Muscle layer of colon (tissue), 2 donors: ENCODE data around the gene SLC4A1AP.

Experiments
- H3K27ac ChIP-seq: one replicate; pipeline ENCODE4 v1.7.0; 2013; ENCODE audit warnings: low read depth, mild to moderate bottlenecking, low read length, moderate library complexity
- H3K27me3 ChIP-seq, 2 donors: one replicate each; pipeline ENCODE4 v1.7.0; 2013; ENCODE audit warnings: low read length in 2 of 2, mild to moderate bottlenecking in 2 of 2; ENCODE audit not compliant: insufficient read depth in 2 of 2, control insufficient read depth in 1 of 2
- H3K36me3 ChIP-seq: one replicate; pipeline ENCODE4 v1.7.0; 2013; ENCODE audit warnings: mild to moderate bottlenecking, low read length; ENCODE audit not compliant: insufficient read depth
- H3K4me1 ChIP-seq: one replicate; pipeline ENCODE4 v1.7.0; 2013; ENCODE audit warnings: mild to moderate bottlenecking, low read length; ENCODE audit not compliant: insufficient read depth
- H3K4me3 ChIP-seq, 2 donors: one replicate each; pipeline ENCODE4 v1.7.0; 2013; ENCODE audit warnings: low read length in 2 of 2, low read depth in 1 of 2, mild to moderate bottlenecking in 1 of 2, moderate library complexity in 1 of 2
- H3K9ac ChIP-seq: one replicate; pipeline ENCODE4 v1.7.0; 2013; ENCODE audit warnings: low read length
- H3K9me3 ChIP-seq: one replicate; pipeline ENCODE4 v1.7.0; 2013; ENCODE audit warnings: mild to moderate bottlenecking, low read length
- donor health status: abdominal sarcoma.
- donor health status: Adenocarcinoma of cecum.

The SLC4A1AP gene

GRCh38 chr2:27714851-27715291 is 51.2 kb downstream of the SLC4A1AP start:
- H3K4me3 ChIP-seq = peak overlapping the region in 1 of 2 donors; percentile 56
- peak overlapping the region; percentile 33 for H3K9ac ChIP-seq
- H3K36me3 ChIP-seq = no peaks in the 10 kb centered on the region
- H3K27me3 ChIP-seq = no peaks in the 10 kb centered on the region
- no peaks in the 10 kb centered on the region for H3K4me1 ChIP-seq
- no peaks in the 10 kb centered on the region for H3K9me3 ChIP-seq
- H3K27ac ChIP-seq = no peak overlapping the region

GRCh38 chr2:27715318-27716210 is 51.9 kb downstream of the SLC4A1AP start:
- H3K4me3 ChIP-seq = peak overlapping the region in 1 of 2 donors; percentile 56
- H3K9me3 ChIP-seq = no peaks in the 10 kb centered on the region
- H3K9ac ChIP-seq = peak overlapping the region; percentile 33
- peak overlapping the region; percentile 54 for H3K27ac ChIP-seq
- H3K36me3 ChIP-seq = no peaks in the 10 kb centered on the region
- no peaks in the 10 kb centered on the region for H3K4me1 ChIP-seq
- H3K27me3 ChIP-seq = no peaks in the 10 kb centered on the region

- no peaks in the 10 kb centered on the region for H3K4me1 ChIP-seq
- no peak overlapping the region for H3K4me3 ChIP-seq
- no peaks in the 10 kb centered on the region for H3K9me3 ChIP-seq
- no peak overlapping the region for H3K9ac ChIP-seq
- no peaks in the 10 kb centered on the region for H3K27me3 ChIP-seq
- H3K36me3 ChIP-seq = no peaks in the 10 kb centered on the region
- no peak overlapping the region for H3K27ac ChIP-seq
Measured at GRCh38 chr2:27716301-27717069, 52.8 kb downstream of the SLC4A1AP start.

- H3K9ac ChIP-seq = no peak overlapping the region
- H3K27ac ChIP-seq = no peak overlapping the region
- no peaks in the 10 kb centered on the region for H3K27me3 ChIP-seq
- no peaks in the 10 kb centered on the region for H3K36me3 ChIP-seq
- no peaks in the 10 kb centered on the region for H3K4me1 ChIP-seq
- H3K4me3 ChIP-seq = no peak overlapping the region
- no peaks in the 10 kb centered on the region for H3K9me3 ChIP-seq
Measured at GRCh38 chr2:27717070-27717795, 53.5 kb downstream of the SLC4A1AP start.

- peaks cover 6% of the 10 kb centered on the region for H3K4me1 ChIP-seq
- no peak overlapping the region for H3K27ac ChIP-seq
- no peaks in the 10 kb centered on the region for H3K36me3 ChIP-seq
- no peak overlapping the region for H3K9ac ChIP-seq
- no peaks in the 10 kb centered on the region for H3K27me3 ChIP-seq
- no peaks in the 10 kb centered on the region for H3K9me3 ChIP-seq
- no peak overlapping the region for H3K4me3 ChIP-seq
Measured at GRCh38 chr2:27720004-27720551, 56.4 kb downstream of the SLC4A1AP start.

- Histone ChIP-seq H3K9me3 (no peaks in the 10 kb centered on the region), H3K4me3 (no peak overlapping the region), H3K9ac (no peak overlapping the region), H3K27ac (no peak overlapping the region), H3K27me3 (no peaks in the 10 kb centered on the region), H3K4me1 (peaks cover 6% of the 10 kb centered on the region), H3K36me3 (no peaks in the 10 kb centered on the region)
Measured at GRCh38 chr2:27721335-27721734, 57.6 kb downstream of the SLC4A1AP start.

- Histone ChIP-seq H3K27me3 (no peaks in the 10 kb centered on the region), H3K4me3 (no peak overlapping the region), H3K27ac (no peak overlapping the region), H3K36me3 (no peaks in the 10 kb centered on the region), H3K9me3 (no peaks in the 10 kb centered on the region), H3K9ac (no peak overlapping the region), H3K4me1 (peaks cover 6% of the 10 kb centered on the region)
Measured at GRCh38 chr2:27721884-27722485, 58.3 kb downstream of the SLC4A1AP start.

- H3K27ac ChIP-seq = no peak overlapping the region
- H3K9ac ChIP-seq = no peak overlapping the region
- no peaks in the 10 kb centered on the region for H3K36me3 ChIP-seq
- H3K27me3 ChIP-seq = no peaks in the 10 kb centered on the region
- no peaks in the 10 kb centered on the region for H3K9me3 ChIP-seq
- no peak overlapping the region for H3K4me3 ChIP-seq
- peaks cover 6% of the 10 kb centered on the region for H3K4me1 ChIP-seq
Measured at GRCh38 chr2:27723372-27724144, 59.9 kb downstream of the SLC4A1AP start.

GRCh38 chr2:27724191-27724590 is 60.5 kb downstream of the SLC4A1AP start:
- peaks cover 6% of the 10 kb centered on the region for H3K4me1 ChIP-seq

GRCh38 chr2:27724905-27725701 is 61.4 kb downstream of the SLC4A1AP start:
- no peak overlapping the region for H3K9ac ChIP-seq
- H3K27me3 ChIP-seq = no peaks in the 10 kb centered on the region
- H3K4me1 ChIP-seq = peaks cover 6% of the 10 kb centered on the region
- no peak overlapping the region for H3K27ac ChIP-seq
- no peaks in the 10 kb centered on the region for H3K36me3 ChIP-seq
- H3K9me3 ChIP-seq = no peaks in the 10 kb centered on the region
- no peak overlapping the region for H3K4me3 ChIP-seq

More at GRCh38 chr2:27724191-27724590, 60.5 kb downstream of the SLC4A1AP start:
- no peaks in the 10 kb centered on the region for H3K36me3 ChIP-seq
- H3K4me3 ChIP-seq = no peak overlapping the region
- H3K9me3 ChIP-seq = no peaks in the 10 kb centered on the region
- no peaks in the 10 kb centered on the region for H3K27me3 ChIP-seq
- H3K9ac ChIP-seq = no peak overlapping the region
- H3K27ac ChIP-seq = peak overlapping the region; percentile 9
